ENCODE measurements around the gene CALN1. TPM values are rescaled to one million over a fixed set of nuclear protein-coding genes. Genes with fewer than 3 reads are reported as not detected.

Gene CALN1
- total RNA-seq, 1 donor from 2014 or later: not detected

- Mint-ChIP-seq H3K9me3 (ENCODE audit: unreplicated experiment) (peaks cover 3% of the 10 kb centered on the region), H3K4me3 (ENCODE audit: unreplicated experiment) (no peak overlapping the region), H3K4me1 (ENCODE audit: low read depth, unreplicated experiment) (no peaks in the 10 kb centered on the region), H3K27me3 (ENCODE audit: low read depth, unreplicated experiment) (no peaks in the 10 kb centered on the region), H3K27ac (ENCODE audit: unreplicated experiment) (no peak overlapping the region), H3K36me3 (ENCODE audit: low read depth, unreplicated experiment) (no peaks in the 10 kb centered on the region)
- H2AFZ ChIP-seq (ENCODE audit: low read depth, low read length): no peak overlapping the region
- H3K4me2 ChIP-seq (ENCODE audit: low read length): no peak overlapping the region
- TF ChIP-seq EZH2 (IDR thresholded peaks at IDR 0.05; ENCODE audit: insufficient read depth, low read length): no peak
- no peak for TF ChIP-seq CTCF (IDR thresholded peaks at IDR 0.05; ENCODE audit: insufficient read depth, low read depth, low read length)
- no peak overlapping the region for H3K9ac ChIP-seq (ENCODE audit: low read length)
- FAIRE-seq (no peak), DNase-seq (ENCODE audit: low read depth) (no peak)
- no peaks in the 10 kb centered on the region for H3K4me1 ChIP-seq (ENCODE audit: insufficient read depth, low read length)
- no peak overlapping the region for H3K4me3 ChIP-seq (ENCODE audit: insufficient read depth, low read depth, low read length)
- H3K9me3 ChIP-seq (ENCODE audit: insufficient read depth, low read depth, low read length): peaks cover 4% of the 10 kb centered on the region
- no peak overlapping the region for H3K27ac ChIP-seq (ENCODE audit: low read depth, low read length)
- no peaks in the 10 kb centered on the region for H3K27me3 ChIP-seq (ENCODE audit: insufficient read depth, low read length)
- no peaks in the 10 kb centered on the region for H3K36me3 ChIP-seq (ENCODE audit: insufficient read depth, low read length)
- H4K20me1 ChIP-seq (ENCODE audit: insufficient read depth, low read length): no peaks in the 10 kb centered on the region
- no peaks in the 10 kb centered on the region for H3K79me2 ChIP-seq (ENCODE audit: insufficient read depth, low read length)
These were observed 301.1 kb downstream of the CALN1 start for GRCh38 chr7:72111086-72111485.

- no peak overlapping the region for H3K9ac ChIP-seq (ENCODE audit: low read length)
- H3K27ac Mint-ChIP-seq (ENCODE audit: unreplicated experiment): no peak overlapping the region
- H4K20me1 ChIP-seq (ENCODE audit: insufficient read depth, low read length): no peaks in the 10 kb centered on the region
- H3K4me3 Mint-ChIP-seq (ENCODE audit: unreplicated experiment): no peak overlapping the region
- FAIRE-seq: no peak
- H3K4me3 ChIP-seq (ENCODE audit: insufficient read depth, low read depth, low read length): no peak overlapping the region
- TF ChIP-seq EZH2 (IDR thresholded peaks at IDR 0.05; ENCODE audit: insufficient read depth, low read length) (no peak), CTCF (IDR thresholded peaks at IDR 0.05; ENCODE audit: insufficient read depth, low read depth, low read length) (no peak)
- H3K79me2 ChIP-seq (ENCODE audit: insufficient read depth, low read length): no peaks in the 10 kb centered on the region
- no peak overlapping the region for H2AFZ ChIP-seq (ENCODE audit: low read depth, low read length)
- peaks cover 4% of the 10 kb centered on the region for H3K9me3 ChIP-seq (ENCODE audit: insufficient read depth, low read depth, low read length)
- no peak overlapping the region for H3K27ac ChIP-seq (ENCODE audit: low read depth, low read length)
- no peak for DNase-seq (ENCODE audit: low read depth)
- peaks cover 3% of the 10 kb centered on the region for H3K27me3 Mint-ChIP-seq (ENCODE audit: low read depth, unreplicated experiment)
- no peaks in the 10 kb centered on the region for H3K27me3 ChIP-seq (ENCODE audit: insufficient read depth, low read length)
- no peak overlapping the region for H3K4me2 ChIP-seq (ENCODE audit: low read length)
- no peaks in the 10 kb centered on the region for H3K4me1 ChIP-seq (ENCODE audit: insufficient read depth, low read length)
- peaks cover 3% of the 10 kb centered on the region for H3K9me3 Mint-ChIP-seq (ENCODE audit: unreplicated experiment)
- H3K36me3 ChIP-seq (ENCODE audit: insufficient read depth, low read length): no peaks in the 10 kb centered on the region
- H3K36me3 Mint-ChIP-seq (ENCODE audit: low read depth, unreplicated experiment): no peaks in the 10 kb centered on the region
- no peaks in the 10 kb centered on the region for H3K4me1 Mint-ChIP-seq (ENCODE audit: low read depth, unreplicated experiment)
These were observed 302.6 kb downstream of the CALN1 start for GRCh38 chr7:72109566-72109965.

GRCh38 chr7:72106405-72106804, 305.7 kb downstream of the CALN1 start:
- Mint-ChIP-seq H3K36me3 (ENCODE audit: low read depth, unreplicated experiment) (no peaks in the 10 kb centered on the region), H3K4me3 (ENCODE audit: unreplicated experiment) (no peak overlapping the region), H3K4me1 (ENCODE audit: low read depth, unreplicated experiment) (no peaks in the 10 kb centered on the region), H3K9me3 (ENCODE audit: unreplicated experiment) (peaks cover 3% of the 10 kb centered on the region), H3K27me3 (ENCODE audit: low read depth, unreplicated experiment) (peaks cover 3% of the 10 kb centered on the region), H3K27ac (ENCODE audit: unreplicated experiment) (no peak overlapping the region)
- no peak for DNase-seq (ENCODE audit: low read depth)
- FAIRE-seq: no peak
- H3K27ac ChIP-seq (ENCODE audit: low read depth, low read length): no peak overlapping the region
- H3K27me3 ChIP-seq (ENCODE audit: insufficient read depth, low read length): no peaks in the 10 kb centered on the region
- no peaks in the 10 kb centered on the region for H4K20me1 ChIP-seq (ENCODE audit: insufficient read depth, low read length)
- H3K4me2 ChIP-seq (ENCODE audit: low read length): no peak overlapping the region
- H3K9me3 ChIP-seq (ENCODE audit: insufficient read depth, low read depth, low read length): peaks cover 9% of the 10 kb centered on the region
- H3K36me3 ChIP-seq (ENCODE audit: insufficient read depth, low read length): no peaks in the 10 kb centered on the region
- H3K79me2 ChIP-seq (ENCODE audit: insufficient read depth, low read length): no peaks in the 10 kb centered on the region
- H3K9ac ChIP-seq (ENCODE audit: low read length): no peak overlapping the region
- no peak overlapping the region for H2AFZ ChIP-seq (ENCODE audit: low read depth, low read length)
- TF ChIP-seq CTCF (IDR thresholded peaks at IDR 0.05; ENCODE audit: insufficient read depth, low read depth, low read length): no peak
- TF ChIP-seq EZH2 (IDR thresholded peaks at IDR 0.05; ENCODE audit: insufficient read depth, low read length): no peak
- no peak overlapping the region for H3K4me3 ChIP-seq (ENCODE audit: insufficient read depth, low read depth, low read length)
- no peaks in the 10 kb centered on the region for H3K4me1 ChIP-seq (ENCODE audit: insufficient read depth, low read length)

Data from astrocyte (in vitro differentiated cells and primary cell).